GM21360 (cell line): Measurements from ENCODE around the gene PEX26.
"Not testable (repeated sequence)": the region's sequence is repeated elsewhere in the genome, so short reads cannot be mapped to it uniquely, and the experiment has no call there.

Experiments
- ATAC-seq: cut with Tn5 transposase; IDR thresholded peaks from one replicate; pipeline ENCODE4 v1.9.1; 2021; ENCODE audit warnings: mild to moderate bottlenecking, moderate library complexity; ENCODE audit not compliant: unreplicated experiment

Gene PEX26

DNA sequence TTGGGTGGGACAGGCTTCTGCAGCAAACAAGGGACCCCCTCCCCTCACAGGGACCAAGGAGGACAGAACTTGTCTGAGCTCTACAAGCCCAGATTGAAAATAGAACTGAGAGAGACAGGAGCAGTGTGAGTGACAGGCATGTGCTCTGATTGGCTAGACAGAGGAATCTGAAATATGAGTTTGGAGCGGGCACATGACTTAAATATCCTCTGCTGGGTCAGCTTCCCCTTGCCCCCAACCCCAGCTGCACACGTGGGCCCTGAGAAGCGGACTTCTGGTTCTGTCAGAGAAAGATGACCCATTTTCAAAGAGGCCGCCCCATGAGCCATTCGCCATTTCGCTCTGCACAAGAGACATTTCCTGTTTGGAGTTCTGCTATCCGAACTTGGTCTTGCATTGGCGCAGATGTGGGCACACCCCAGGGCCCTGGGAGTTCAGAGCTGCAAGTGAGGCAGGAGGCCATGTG lies 38.1 kb downstream of the PEX26 start:
- no peak for ATAC-seq

DNA sequence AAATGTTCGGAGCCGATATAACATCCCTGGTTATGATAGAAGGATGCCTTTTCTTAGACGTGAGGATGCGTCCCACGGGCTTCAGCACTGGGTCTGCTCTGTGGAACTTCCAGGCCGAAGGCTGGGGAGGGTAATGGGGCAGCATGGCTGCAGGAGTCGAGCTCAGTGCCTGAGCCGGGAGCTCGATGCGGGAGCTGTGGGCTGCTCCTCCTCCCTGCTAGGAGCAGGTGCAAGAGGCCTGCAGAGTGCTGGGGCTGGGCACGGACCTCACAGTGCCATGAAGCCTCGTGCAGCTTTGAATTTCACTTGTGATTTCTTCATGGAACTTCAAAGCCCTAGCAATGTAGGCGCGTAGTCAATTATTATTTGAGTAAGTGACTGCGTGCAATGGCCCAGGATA lies 38.8 kb downstream of the PEX26 start:
- no peak for ATAC-seq

DNA sequence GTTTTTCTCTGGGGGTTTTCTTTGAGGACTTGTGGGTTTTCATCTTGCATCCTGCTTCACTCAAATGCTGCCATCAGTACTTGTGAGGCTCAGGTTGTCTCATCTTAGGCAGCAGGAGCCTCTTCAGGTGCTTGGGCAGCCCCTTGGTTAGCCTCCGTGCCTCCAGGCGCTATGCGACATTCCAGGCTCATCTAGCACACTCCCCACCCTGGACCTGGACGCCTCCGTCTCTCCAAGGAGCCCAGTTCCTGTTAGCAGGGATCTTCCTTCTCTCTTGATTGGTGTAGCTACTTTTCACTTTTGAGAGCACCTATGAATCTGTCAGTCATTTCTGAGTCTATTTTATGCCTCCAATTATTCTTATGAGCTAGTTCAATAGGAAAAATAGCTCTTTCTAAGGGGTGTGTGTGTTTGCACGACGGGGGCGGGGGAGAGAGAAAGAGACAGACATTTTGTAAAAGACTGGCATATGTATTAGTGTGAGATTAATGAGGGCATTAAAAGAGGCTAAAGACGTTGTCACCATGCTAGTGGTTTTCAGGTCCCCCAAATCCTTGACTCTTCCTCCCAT lies 40.6 kb downstream of the PEX26 start:
- ATAC-seq: no peak

DNA sequence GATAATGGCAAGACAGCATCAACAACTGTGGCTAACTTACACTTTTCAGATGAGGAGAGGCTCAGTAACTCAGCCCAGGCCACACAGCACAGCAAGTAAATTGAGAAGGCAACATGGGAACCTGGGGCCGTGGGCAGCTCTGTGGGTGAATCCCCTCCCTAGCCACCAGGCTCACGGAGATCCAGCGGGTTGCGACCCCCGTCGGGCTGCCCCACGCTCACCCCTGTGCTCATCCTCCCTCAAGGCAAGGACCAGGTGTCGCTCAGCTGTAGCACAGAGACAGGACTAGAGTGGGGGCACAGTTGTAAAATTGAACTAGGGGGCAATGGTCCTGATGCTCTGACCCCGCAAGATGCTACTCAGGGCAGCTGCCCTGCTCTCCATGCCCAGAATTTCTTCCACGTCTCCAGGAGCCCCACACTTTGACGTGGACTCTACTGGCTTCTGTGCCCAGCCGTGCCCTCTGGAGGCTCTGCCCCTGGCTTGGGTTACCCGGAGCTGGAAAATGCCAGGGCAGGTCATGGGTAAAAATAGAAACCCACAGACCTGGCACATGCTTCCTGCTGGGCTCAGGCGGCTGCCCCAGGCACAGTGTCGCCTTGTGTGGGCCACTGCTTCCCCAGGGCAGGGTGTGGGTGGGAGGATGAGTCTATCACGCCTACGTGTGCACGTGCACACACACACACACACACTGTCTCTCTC lies 41.8 kb downstream of the PEX26 start:
- ATAC-seq: no peak

DNA sequence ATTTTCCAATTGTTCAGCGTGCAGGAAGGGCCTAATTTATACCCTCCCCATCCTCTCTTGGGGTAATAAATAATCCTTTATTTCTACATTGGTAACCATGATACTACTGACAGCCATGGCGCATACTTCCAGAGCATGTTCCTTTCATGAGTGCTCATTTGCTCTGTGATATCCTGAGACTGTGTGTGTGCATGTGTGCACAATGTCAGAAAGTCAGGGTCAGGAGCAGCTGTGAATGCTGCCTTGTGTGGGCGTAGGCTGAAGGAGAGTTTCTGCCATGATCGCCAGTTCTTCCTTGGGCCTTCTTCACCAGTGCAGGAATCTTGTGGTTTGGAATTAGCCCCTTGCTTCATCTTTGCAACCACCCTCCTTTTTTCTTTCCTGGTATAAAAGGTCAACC lies 43.1 kb downstream of the PEX26 start:
- no peak for ATAC-seq

DNA sequence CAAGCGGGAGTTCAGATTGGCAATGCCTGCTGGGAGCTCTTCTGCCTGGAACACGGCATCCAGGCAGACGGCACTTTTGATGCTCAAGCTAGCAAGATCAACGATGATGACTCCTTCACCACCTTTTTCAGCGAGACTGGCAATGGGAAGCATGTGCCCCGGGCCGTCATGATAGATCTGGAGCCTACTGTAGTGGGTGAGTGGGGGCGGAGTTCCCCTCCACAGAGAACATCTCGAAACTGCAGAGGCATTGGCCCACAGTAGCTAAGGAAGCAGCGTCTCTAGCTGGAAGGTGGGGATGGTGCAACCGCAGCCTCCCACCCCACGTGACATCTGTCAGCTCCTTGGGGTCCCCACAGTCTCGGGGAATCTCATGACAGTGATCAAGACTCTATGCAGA lies 43.7 kb downstream of the PEX26 start:
- no peak for ATAC-seq

DNA sequence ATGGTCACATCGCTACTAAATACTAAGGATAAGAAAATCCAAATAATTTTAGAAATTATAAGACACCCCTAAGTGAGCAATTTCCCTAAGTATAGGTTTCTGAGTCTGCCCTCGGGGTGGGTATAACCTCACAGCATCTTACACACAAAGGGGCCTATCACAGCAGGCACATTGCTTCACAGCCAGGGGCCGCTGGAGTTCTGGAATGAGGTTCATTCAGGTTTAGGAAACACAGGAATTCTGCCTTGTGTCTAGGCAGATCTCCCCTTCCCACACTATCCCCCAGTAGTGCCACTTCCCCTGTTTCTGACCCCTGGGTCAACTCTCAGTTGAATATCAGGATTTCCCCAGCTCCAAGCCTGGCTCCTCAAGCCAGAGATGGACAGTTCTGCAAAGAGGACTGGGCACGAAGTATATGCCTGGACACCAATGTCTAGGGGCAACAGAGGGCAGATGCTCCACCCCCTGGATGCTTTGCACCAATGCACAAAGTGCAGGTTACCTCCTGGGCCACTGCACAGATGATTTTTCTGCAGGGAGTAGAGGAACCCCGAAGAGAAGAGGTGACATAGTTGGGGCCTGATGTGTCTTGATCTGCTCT lies 44.3 kb downstream of the PEX26 start:
- ATAC-seq: no peak

DNA sequence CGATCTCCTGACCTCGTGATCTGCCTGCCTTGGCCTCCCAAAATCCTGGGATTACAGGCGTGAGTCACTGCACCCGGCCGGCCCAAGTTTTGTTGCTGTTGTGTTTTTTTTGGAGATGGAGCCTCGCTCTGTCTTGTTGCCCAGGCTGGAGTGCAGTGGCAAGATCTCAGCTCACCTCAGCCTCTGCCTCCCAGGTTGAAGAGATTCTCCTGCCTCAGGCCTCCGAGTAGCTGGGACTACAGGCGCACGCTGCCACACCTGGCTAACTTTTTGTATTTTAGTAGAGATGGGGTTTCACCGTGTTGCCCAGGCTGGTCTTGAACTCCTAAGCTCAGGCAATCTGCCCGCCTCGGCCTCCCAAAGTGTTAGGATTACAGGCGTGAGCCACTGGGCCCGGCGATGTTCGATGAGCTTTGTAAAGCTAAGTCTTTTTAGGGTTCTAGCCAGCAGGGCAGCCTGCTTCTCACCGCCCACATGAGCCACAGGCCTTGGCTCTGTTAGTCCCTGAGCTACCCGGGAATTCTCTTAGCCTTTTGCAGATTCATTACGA lies 45.8 kb downstream of the PEX26 start:
- ATAC-seq: not testable (repeated sequence)

DNA sequence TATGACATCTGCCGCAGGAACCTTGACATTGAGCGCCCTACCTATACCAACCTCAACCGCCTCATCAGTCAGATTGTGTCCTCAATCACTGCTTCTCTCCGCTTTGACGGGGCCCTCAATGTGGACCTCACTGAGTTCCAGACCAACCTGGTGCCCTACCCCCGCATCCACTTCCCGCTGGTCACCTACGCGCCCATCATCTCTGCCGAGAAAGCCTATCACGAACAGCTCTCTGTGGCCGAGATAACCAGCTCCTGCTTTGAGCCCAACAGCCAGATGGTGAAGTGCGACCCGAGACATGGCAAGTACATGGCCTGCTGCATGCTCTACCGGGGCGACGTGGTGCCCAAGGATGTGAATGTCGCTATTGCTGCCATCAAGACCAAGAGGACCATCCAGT lies 48.8 kb downstream of the PEX26 start:
- no peak for ATAC-seq

DNA sequence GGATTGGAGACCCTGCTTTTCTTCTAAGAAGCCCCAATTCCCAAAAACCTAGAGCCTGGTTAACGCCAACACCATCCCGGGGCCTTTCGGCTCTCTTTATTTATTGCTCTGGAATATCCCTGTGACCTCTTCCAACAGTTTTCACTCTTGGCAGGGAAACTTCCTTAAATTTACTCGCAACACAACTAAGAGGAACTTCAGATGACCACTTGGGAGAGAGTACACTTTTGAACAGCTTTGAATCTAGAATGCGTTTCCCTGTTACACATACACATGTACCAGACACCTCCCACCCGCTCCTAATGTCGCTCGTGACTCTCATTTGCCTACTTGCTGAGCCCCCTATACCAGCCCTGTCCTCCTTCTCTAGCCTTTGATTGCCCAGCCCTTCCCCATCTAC lies 52.2 kb downstream of the PEX26 start:
- ATAC-seq: no peak

DNA sequence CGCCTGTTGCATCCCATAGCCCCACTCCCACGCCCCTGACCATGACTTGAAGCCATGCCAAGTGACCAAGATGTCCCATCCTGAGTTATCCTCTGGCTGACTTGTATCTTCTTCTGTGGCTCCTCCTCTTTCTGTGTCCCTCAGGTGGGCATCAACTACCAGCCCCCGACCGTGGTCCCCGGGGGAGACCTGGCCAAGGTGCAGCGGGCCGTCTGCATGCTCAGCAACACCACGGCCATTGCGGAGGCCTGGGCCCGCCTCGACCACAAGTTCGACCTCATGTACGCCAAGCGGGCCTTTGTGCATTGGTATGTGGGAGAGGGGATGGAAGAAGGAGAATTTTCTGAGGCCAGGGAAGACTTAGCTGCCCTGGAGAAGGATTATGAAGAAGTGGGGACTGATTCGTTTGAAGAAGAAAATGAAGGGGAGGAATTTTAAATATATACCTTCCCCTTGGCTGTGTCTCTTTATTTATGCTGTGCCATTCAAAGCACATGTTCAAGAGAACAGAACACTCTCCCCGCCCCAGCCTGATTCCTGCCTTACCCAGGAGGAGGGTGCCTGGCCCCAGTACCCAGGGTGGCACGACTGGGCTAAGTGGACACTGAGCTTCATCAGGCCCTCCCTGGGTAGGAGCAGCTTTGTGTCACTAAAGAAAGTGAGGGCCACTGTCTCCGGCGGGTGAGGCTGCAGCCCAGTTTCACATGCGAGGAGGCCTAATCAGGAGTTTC lies 53.1 kb downstream of the PEX26 start:
- no peak for ATAC-seq

DNA sequence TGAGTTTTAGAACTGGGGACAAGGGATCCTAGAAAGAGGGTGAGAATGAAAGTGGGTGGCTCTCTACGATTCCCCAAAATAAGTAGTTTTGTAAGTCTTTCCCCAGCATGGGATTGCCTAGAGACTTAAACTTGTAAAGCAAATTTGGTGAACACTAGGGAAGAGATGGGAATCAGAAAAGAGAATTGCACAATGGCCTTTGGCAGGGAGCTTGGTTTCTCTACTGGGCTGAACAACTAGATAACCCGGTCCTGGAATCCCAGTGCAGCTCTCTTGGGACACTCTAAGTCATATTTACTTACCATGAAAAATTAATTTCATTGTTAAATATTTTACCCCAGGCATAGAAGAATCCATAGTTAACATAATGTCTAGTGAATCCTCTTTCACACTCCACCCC lies 55.7 kb downstream of the PEX26 start:
- ATAC-seq: no peak

DNA sequence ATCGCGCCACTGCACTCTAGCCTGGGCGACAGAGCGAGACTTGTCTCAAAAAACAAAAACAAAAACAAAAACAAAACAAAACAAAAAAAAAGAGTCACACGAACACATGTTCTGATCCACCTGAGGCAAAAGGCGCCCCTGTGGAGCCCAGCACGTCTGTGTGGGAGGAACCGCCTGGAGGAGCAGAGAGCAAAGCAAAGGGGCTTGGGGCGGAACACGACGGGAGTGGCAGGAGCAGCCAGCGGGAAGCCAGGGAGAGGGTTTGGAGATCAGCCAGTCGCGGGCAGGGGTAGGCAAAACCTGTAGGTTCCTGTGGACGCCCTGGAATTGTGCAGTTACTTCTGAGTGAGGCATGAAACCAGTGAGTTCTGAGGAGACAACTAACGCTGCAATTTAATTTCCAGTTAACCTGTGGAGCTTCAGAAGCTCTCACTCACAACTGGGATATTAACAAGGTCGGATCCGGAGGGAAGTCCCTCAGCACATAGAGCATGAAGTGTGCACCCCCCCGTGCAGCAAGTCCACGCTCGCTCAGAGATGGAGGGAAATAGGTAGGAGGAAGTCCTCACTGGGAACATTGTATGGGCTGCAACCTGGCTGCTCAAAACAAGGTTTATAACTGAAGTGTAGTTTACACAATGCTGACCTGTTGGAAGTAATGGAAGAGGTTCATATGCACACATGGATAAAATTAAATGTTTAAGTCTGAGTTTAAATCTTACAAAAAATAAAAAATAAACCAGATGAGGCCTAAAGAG lies 59.0 kb downstream of the PEX26 start:
- no peak for ATAC-seq

DNA sequence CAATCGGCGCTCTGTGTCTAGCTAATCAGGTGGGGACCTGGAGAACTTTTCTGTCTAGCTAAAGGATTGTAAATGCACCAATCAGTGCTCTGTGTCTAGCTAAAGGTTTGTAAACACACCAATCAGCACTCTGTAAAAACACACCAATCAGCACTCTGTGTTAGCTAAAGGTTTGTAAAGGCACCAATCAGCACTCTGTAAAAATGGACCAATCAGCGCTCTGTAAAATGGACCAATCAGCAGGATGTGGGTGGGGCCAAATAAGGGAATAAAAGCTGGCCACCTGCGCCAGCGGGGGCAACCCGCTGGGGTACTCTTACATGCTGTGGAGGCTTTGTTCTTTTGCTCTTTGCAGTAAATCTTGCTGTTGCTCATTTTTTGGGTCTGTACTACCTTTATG lies 63.2 kb downstream of the PEX26 start:
- not testable (repeated sequence) for ATAC-seq

DNA sequence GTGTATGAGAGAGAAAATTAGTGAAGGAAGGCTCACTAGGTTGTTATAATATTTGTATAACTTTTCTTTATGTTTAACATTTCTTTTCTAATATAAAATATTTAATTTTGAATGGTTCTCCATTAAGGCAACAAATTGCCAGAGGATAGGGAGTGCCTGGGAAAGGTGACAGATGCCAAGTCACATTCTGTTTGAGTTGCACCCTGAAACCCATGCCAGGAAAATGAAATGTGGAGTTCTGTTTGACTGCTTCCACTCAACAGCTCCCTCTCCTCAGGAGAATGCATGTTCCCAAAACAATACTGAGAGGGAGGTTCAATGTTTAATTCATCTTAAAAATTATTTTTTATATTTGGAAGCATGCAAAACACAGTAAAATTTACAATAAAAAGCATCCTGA lies 66.3 kb downstream of the PEX26 start:
- ATAC-seq: no peak

DNA sequence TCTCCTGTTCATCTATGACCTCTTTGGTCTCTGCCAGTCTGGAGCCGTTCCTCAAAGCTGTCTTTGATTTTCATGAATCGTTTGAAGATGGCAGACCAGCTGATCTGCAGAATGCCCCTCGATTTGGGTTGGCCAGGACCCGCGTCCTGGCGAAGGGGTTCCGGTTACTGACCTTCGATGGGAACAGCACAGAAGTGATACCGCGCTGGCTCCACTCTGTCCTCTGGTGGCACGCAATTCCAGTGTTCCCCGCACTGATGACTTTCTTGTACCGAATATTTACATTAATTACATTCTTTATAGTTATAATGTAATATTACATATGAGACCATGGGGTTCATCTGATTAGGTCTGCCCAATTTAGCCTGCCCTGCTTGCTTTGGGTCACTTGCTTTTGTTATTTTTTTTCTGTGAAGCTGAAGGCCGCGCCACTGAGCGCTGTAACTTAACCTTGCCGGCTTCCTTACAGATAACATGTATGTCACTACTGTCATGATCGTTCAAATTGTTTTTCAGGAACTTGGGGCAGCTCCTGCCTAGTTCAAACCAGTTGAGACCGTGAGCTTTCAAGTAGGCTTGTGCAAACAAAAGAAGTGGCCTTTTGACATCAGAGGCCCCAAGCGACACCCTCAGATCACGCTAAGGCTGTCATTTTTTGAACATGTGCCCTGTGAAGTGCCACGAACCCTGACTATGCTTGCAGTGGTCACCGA lies 68.0 kb downstream of the PEX26 start:
- no peak for ATAC-seq

DNA sequence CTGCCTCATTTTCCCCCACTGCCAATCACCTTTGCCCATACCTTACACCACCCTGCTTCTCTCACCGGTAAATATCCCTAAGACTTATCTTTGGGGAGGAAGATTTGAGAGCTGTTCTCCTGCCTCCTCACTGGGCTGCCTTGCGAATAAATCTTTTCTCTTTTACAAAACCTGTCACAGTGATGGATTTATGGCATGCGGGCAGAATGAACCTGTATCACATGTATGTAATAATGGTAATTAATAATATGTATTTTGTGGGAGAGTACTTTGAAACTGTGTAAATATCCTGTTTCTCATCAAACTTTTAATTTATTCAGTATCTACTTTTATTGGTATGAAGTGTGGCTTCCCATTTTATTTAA lies 68.6 kb downstream of the PEX26 start:
- no peak for ATAC-seq

DNA sequence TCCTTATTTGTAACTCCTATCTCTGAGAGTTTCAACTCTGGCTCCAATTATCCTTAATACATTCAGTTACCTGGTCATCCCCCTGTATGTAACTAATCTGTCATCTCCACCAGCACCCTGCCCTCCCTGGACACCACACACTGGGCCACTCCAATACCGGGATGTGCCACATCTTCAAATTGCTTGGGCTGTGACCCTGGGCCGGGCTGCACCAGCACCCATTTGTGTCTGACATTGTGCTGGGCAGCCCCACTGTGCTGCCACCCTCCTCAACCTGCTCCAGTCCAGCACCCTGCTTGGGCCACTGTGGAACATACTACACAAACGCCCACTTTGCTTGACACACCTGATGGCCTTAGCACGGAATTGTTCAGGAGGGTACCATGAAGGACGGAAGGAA lies 70.0 kb downstream of the PEX26 start:
- ATAC-seq: no peak

DNA sequence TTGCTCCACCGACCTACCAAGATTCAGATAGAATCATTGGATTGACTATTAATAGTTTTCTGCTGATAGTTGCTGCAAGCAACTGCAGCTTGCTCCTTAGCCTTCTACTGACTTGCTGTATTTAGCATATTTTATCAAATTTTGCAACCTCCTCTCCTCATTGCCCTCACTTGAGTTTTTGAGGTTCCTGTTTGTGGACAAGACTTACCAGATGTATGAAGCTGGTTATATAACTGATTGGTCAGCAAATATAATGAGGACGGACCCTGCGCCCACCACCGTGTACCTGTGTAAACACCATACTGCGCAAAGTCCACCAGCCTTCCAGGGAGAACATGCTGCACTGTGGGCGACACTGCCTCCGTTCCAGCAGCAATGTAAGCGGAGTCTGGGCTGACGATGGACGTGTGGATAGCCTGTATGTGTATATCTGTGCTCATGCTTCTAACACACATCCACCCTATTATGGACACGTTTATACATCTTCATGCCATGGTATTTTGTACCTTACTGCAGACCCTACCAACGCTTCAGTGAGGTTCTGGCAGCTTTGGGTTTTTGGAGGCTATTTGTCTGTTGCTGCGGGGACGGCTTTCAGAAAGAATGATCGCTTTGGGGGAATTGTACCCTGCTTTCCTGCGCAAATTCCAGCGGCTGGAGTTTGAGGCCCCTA lies 70.6 kb downstream of the PEX26 start:
- ATAC-seq: no peak

DNA sequence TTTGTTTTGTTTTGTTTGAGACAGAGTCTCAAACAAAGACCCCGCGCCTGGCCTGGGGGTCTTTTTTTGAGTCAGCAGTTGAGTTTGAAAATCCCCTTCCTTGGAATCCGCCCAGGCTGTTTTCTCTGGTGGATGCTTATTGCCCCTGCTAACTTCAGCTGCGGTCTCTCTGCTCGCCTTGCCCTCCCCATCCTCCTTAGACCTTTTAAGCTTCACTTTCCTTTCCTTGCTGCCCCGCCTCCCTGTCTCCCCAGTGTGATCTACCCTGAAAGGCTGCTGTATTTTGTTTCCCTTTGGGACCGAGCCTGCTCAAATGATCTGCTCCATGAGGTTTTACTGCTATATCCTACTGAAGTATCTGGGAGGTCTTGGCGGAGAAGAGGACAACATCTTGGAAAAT lies 74.7 kb downstream of the PEX26 start:
- no peak for ATAC-seq
